Astrocyte (in vitro differentiated cells and primary cell): ENCODE measurements around the gene FBXW9.

Experiments
- CTCF ChIP-seq: IDR thresholded peaks from 2 replicates; pipeline ENCODE4 v1.5.1; 2011; ENCODE audit warnings: low read depth, mild to moderate bottlenecking, inconsistent platforms, low read length, moderate library complexity; ENCODE audit not compliant: insufficient read depth
- EZH2 ChIP-seq: IDR thresholded peaks from 2 replicates; pipeline ENCODE4 v1.6.1; 2012; ENCODE audit warnings: mild to moderate bottlenecking, low read length, inconsistent platforms; ENCODE audit not compliant: insufficient read depth

GRCh38 chr19:12652219-12652618 is 44.2 kb downstream of the FBXW9 start:
- TF ChIP-seq CTCF (no peak), EZH2 (no peak)
